ENCODE data around the gene TSEN15. TPM values are rescaled to one million over a fixed set of nuclear protein-coding genes. Genes with fewer than 3 reads are reported as not detected.
"Not testable (repeated sequence)": the region's sequence is repeated elsewhere in the genome, so short reads cannot be mapped to it uniquely, and the experiment has no call there.

TSEN15 gene
- total RNA-seq, 2 experiments from 2014 or later = 11.2 to 12.2 TPM

DNA sequence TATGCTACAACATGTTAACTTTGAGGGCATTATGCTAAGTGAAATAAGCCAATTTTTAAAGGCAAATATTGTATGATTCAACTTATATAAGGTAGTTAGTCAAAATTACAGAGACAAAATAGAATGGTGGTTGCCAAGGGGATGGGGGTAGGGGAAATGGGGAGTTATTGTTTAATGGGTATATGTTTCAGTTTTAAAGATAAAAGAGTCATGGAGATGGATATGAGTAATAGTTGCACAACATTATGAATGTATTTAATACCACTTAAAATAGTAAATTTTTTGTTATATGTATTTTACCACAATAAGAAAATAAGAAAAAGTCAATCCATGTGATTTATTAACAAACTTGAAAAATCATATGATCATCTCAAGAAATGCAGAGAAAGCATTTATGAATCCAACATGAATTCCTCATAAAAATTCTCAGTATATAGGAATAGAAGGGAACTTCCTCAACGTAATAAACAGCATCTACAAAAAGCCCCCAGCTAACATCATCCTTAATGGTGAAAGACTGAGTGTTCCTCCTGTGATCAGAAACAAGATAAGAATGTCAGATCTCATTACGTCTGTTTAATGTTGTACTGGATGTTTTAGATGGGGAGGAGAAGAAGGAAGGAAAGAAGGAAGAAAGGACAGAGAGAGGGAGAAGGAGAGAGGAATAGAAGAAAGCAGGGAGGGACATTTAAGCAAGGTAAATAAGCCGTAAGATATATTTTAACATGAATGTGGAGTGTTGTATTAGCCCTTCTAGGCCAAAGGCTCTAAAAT lies 6.7 kb upstream of the TSEN15 start:
- Histone ChIP-seq H3K4me3 (ENCODE audit: low read length) (no peak overlapping the region), H3K4me1 (ENCODE audit: insufficient read depth, low read length) (no peaks in the 10 kb centered on the region), H3K27me3 (ENCODE audit: control insufficient read depth in 1 of 2, insufficient read depth in 2 of 2, low read length in 2 of 2) (peaks cover 2 to 9% of the 10 kb centered on the region in 2 experiments), H3K9me3 (ENCODE audit: control insufficient read depth in 1 of 2, insufficient read depth in 1 of 2, low read length in 2 of 2) (no peaks in the 10 kb centered on the region), H3K27ac (ENCODE audit: low read depth in 1 of 2, low read length in 2 of 2) (no peak overlapping the region), H3K36me3 (ENCODE audit: insufficient read depth, low read length) (no peaks in the 10 kb centered on the region)
- ChIA-PET POLR2A (no interaction called here), CTCF (no interaction called here)
- intact Hi-C loops (cut with DNase I, micrococcal nuclease) = no loop called here
- H3K36me3 Mint-ChIP-seq (ENCODE audit: low read depth) = no peaks in the 10 kb centered on the region
- no peaks in the 10 kb centered on the region for H3K9me3 Mint-ChIP-seq
- H3K4me3 Mint-ChIP-seq = no peak overlapping the region
- no peak overlapping the region for H3K27ac Mint-ChIP-seq
- no peaks in the 10 kb centered on the region for H3K4me1 Mint-ChIP-seq (ENCODE audit: low read depth)
- DNase-seq = no peak
- H3K27me3 Mint-ChIP-seq = peaks cover 33% of the 10 kb centered on the region
- TF ChIP-seq, protein P1, sequence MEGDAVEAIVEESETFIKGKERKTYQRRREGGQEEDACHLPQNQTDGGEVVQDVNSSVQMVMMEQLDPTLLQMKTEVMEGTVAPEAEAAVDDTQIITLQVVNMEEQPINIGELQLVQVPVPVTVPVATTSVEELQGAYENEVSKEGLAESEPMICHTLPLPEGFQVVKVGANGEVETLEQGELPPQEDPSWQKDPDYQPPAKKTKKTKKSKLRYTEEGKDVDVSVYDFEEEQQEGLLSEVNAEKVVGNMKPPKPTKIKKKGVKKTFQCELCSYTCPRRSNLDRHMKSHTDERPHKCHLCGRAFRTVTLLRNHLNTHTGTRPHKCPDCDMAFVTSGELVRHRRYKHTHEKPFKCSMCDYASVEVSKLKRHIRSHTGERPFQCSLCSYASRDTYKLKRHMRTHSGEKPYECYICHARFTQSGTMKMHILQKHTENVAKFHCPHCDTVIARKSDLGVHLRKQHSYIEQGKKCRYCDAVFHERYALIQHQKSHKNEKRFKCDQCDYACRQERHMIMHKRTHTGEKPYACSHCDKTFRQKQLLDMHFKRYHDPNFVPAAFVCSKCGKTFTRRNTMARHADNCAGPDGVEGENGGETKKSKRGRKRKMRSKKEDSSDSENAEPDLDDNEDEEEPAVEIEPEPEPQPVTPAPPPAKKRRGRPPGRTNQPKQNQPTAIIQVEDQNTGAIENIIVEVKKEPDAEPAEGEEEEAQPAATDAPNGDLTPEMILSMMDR (IDR thresholded peaks at IDR 0.05) = no peak
- no peak for ATAC-seq (ENCODE audit: poor library complexity)

DNA sequence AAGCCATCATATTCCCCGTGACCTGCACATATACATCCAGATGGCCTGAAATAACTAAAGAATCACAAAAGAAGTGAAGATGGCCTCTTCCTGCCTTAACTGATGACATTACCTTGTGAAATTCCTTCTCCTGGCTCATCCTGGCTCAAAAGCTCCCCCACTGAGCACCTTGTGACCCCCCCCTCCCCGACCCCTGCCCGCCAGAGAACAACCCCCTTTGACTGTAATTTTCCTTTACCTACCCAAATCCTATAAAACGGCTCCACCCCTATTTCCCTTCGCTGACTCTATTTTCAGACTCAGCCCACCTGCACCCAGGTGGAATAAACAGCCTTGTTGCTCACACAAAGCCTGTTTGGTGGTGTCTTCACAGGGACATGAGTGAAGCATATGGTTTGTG lies 4.0 kb upstream of the TSEN15 start:
- H3K36me3 ChIP-seq (ENCODE audit: insufficient read depth, low read length); H3K4me3 ChIP-seq (ENCODE audit: low read length); intact Hi-C loops (cut with DNase I, micrococcal nuclease); POLR2A ChIA-PET; H3K4me3 Mint-ChIP-seq; H3K9me3 Mint-ChIP-seq; H3K27ac Mint-ChIP-seq; H3K9me3 ChIP-seq (ENCODE audit: control insufficient read depth in 1 of 2, insufficient read depth in 1 of 2, low read length in 2 of 2); H3K27ac ChIP-seq (ENCODE audit: low read depth in 1 of 2, low read length in 2 of 2); H3K36me3 Mint-ChIP-seq (ENCODE audit: low read depth); CTCF ChIA-PET; ATAC-seq (ENCODE audit: poor library complexity); DNase-seq; H3K27me3 ChIP-seq (ENCODE audit: control insufficient read depth in 1 of 2, insufficient read depth in 2 of 2, low read length in 2 of 2): not testable (repeated sequence)
- peaks cover 23% of the 10 kb centered on the region for H3K27me3 Mint-ChIP-seq
- peaks cover 11% of the 10 kb centered on the region for H3K4me1 ChIP-seq (ENCODE audit: insufficient read depth, low read length)
- peaks cover 16% of the 10 kb centered on the region for H3K4me1 Mint-ChIP-seq (ENCODE audit: low read depth)

DNA sequence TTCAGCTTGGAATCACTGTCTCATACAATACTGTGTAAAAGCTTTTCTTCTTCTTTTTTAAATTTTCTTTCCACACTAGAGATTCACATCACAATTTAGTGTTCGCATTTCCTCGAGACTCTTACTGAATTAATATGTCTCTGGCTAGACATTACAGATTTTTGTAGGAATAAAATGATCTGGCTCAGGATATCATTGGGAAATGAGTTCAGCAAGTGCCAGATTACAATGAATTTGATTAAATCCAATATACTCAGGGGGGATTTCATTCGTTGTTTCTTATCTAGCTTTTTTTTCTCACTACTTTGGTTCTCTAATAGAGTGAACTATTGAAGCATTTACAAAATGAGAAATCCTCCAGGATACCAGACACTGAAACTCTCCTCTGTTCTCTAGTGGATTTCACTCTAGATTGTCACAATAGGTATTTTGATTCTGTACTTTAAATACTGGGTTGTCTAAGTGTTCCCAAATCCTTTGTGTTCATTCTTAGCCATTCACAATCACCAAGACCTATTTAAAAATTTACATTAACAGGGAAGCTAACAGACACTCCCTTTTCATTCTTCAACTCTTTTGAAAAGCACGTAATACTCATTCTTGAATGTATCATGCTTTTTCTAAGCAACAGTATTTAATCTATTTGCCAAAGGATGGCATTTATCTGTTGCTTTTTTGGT lies 2.8 kb upstream of the TSEN15 start:
- Histone ChIP-seq H3K36me3 (ENCODE audit: insufficient read depth, low read length) (no peaks in the 10 kb centered on the region), H3K27me3 (ENCODE audit: control insufficient read depth in 1 of 2, insufficient read depth in 2 of 2, low read length in 2 of 2) (no peaks in the 10 kb centered on the region), H3K4me1 (ENCODE audit: insufficient read depth, low read length) (peaks cover 15% of the 10 kb centered on the region), H3K9me3 (ENCODE audit: control insufficient read depth in 1 of 2, insufficient read depth in 1 of 2, low read length in 2 of 2) (no peaks in the 10 kb centered on the region), H3K4me3 (ENCODE audit: low read length) (no peak overlapping the region), H3K27ac (ENCODE audit: low read depth in 1 of 2, low read length in 2 of 2) (no peak overlapping the region)
- Mint-ChIP-seq H3K4me1 (ENCODE audit: low read depth) (peaks cover 25% of the 10 kb centered on the region), H3K36me3 (ENCODE audit: low read depth) (peaks cover 9% of the 10 kb centered on the region), H3K27me3 (peaks cover 15% of the 10 kb centered on the region), H3K27ac (no peak overlapping the region), H3K4me3 (no peak overlapping the region), H3K9me3 (no peaks in the 10 kb centered on the region)
- no peak for DNase-seq
- intact Hi-C loops (cut with DNase I, micrococcal nuclease) = no loop called here
- POLR2A ChIA-PET = no interaction called here
- TF ChIP-seq, protein P1 (IDR thresholded peaks at IDR 0.05) = no peak
- CTCF ChIA-PET = interaction anchor here (0.6 to 1.0 kb wide), 3 partner anchors 19 to 588 kb away, joined by 3 to 4 read pairs (median 4); no protein-coding TSS in a partner anchor
- ATAC-seq (ENCODE audit: poor library complexity) = no peak

Data from CD4-positive, alpha-beta T cell (primary cell).